Gastroesophageal sphincter (tissue), 4 donors: Measurements from ENCODE around the gene TCAIM. TPM values are rescaled to one million over a fixed set of nuclear protein-coding genes. Genes with fewer than 3 reads are reported as not detected.

Experiments
- ATAC-seq: fragments of 150-250 bp; one replicate; pipeline ENCODE4 v1.9.1; 2016; ENCODE audit warnings: mild to moderate bottlenecking, moderate library complexity
- H3K27ac ChIP-seq, 4 donors: fragments of 200-600 bp; sonication (generic) in 3 of 4; 1 replicate in 3 of 4; 2 replicates in 1 of 4; pipeline ENCODE4 v1.5.1; 2016 to 2019
- H3K27me3 ChIP-seq: fragments of 200-600 bp; sonication (generic); one replicate; pipeline ENCODE4 v1.5.1; 2019
- H3K36me3 ChIP-seq, 2 donors: fragments of 200-600 bp; sonication (generic); one replicate each; pipeline ENCODE4 v1.5.1; 2019; ENCODE audit warnings: control low read depth in 1 of 2
- H3K4me1 ChIP-seq, 3 donors: fragments of 200-600 bp; sonication (generic); 1 replicate in 2 of 3; 2 replicates in 1 of 3; pipeline ENCODE4 v1.5.1; 2016 to 2019; ENCODE audit warnings: control low read depth in 2 of 3
- H3K4me3 ChIP-seq, 2 donors: fragments of 200-600 bp; sonication (generic); one replicate each; pipeline ENCODE4 v1.5.1; 2019; ENCODE audit warnings: mild to moderate bottlenecking in 1 of 2, moderate library complexity in 1 of 2
- H3K9me3 ChIP-seq, 3 donors: fragments of 200-600 bp; sonication (generic); one replicate each; pipeline ENCODE4 v1.5.1; 2017 to 2019; ENCODE audit warnings: control low read depth in 2 of 3
- CTCF ChIP-seq, 4 experiments: fragments of 200-600 bp in 2 of 4; fragments of 450-650 bp in 2 of 4; sonication (generic) in 1 of 4; IDR thresholded peaks; one replicate each; pipeline ENCODE4 v1.5.1; 2017 to 2019; ENCODE audit warnings: antibody characterized with exemption in 4 of 4, mild to moderate bottlenecking in 2 of 4, moderate library complexity in 2 of 4
- EP300 ChIP-seq: sonication (generic); formaldehyde crosslinking; IDR thresholded peaks from one replicate; pipeline ENCODE4 v1.6.1; 2017; ENCODE audit warnings: antibody characterized with exemption, mild to moderate bottlenecking
- POLR2A ChIP-seq, 2 donors: fragments of 450-650 bp; IDR thresholded peaks; one replicate each; pipeline ENCODE4 v1.6.1; 2017; ENCODE audit warnings: antibody characterized with exemption in 2 of 2, mild to moderate bottlenecking in 2 of 2, moderate library complexity in 1 of 2
- POLR2AphosphoS5 ChIP-seq: sonication (generic); formaldehyde crosslinking; IDR thresholded peaks from one replicate; pipeline ENCODE4 v1.6.1; 2017; ENCODE audit warnings: antibody characterized with exemption
- WGBS, 2 donors: methylation state at CpG; one replicate each; pipeline ENCODE4 v1.1.5; 2018; ENCODE audit warnings: low coverage in 1 of 2; 5-methylcytosine and 5-hydroxymethylcytosine counted together
- total RNA-seq, 4 donors: library from RNA; depleted of rRNA; stranded (reverse); fragments of >200 nt; gene quantifications; one replicate each; pipeline ENCODE4 v1.1.0, GENCODE V29; 2016

Gene TCAIM
- total RNA-seq, 4 donors from 2014 or later: 25.8 to 56.2 (median 45.9) TPM

- WGBS, 2 donors: 11 to 56% methylated on average over 2 to 7 of the region's 7 CpGs
- Histone ChIP-seq H3K9me3 (no peaks in the 10 kb centered on the region), H3K27ac (peak overlapping the region; percentile 73 to 88 (median 80)), H3K36me3 (peaks cover 0 to 29% of the 10 kb centered on the region in 2 donors), H3K4me3 (peak overlapping the region in 1 of 2 donors; percentile 18), H3K4me1 (peaks cover 0 to 24% (median 8%) of the 10 kb centered on the region in 3 donors), H3K27me3 (no peaks in the 10 kb centered on the region)
- TF ChIP-seq EP300: no peak
- TF ChIP-seq POLR2A (IDR thresholded peaks at IDR 0.05): peak in 1 of 2 donors; percentile 50
- peak; percentile 72 for TF ChIP-seq POLR2AphosphoS5
- ATAC-seq: peak; percentile 80
Observed at GRCh38 chr3:44439499-44440295, 101.1 kb downstream of the TCAIM start.

DNA sequence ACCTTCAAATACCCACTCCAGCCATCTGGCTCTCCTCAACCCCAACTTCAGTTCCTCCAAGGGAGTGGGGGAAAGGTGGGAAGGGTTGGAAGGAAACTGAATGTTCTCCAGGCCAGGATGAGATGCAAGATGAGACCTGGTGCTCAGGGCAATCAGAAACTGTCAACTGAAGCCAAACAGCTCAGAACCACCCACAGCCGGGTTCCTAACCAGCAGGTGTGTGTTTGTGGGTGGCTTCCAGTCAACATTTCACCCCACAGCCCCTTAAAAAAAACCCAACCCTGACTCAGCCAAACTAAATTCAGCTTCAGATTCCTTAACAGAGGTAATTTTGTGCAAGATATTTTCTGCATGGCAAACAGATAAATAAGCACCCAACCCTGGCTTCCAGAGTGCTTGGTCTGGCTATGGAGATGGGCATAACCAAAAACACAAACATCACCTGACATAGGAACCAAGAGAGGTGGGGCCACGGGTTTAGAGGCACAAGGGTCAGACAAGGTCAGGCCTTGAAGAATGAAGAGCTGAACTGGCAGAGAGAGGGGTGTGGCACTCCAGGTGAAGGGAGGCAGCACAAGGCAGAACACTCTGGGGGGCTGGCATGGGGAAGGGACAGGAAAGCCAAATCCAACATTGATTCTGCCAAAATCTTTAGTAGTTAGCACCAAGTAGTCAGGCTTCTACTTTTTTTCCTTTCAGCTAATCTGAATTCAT lies 104.2 kb downstream of the TCAIM start:
- Histone ChIP-seq H3K4me3 (no peak overlapping the region), H3K9me3 (no peaks in the 10 kb centered on the region), H3K27me3 (no peaks in the 10 kb centered on the region), H3K4me1 (peaks cover 0 to 24% (median 8%) of the 10 kb centered on the region in 3 donors), H3K27ac (no peak overlapping the region), H3K36me3 (peaks cover 0 to 60% of the 10 kb centered on the region in 2 donors)
- ATAC-seq: no peak
- 67% methylated on average over 1 to 2 of the region's 2 CpGs for WGBS, 2 donors
- TF ChIP-seq CTCF (IDR thresholded peaks at IDR 0.05): no peak
- TF ChIP-seq EP300: no peak
- no peak for TF ChIP-seq POLR2AphosphoS5
- TF ChIP-seq POLR2A (IDR thresholded peaks at IDR 0.05): no peak

- Histone ChIP-seq H3K27me3 (no peaks in the 10 kb centered on the region), H3K9me3 (no peaks in the 10 kb centered on the region), H3K36me3 (peaks cover 2 to 77% of the 10 kb centered on the region in 2 donors), H3K4me3 (no peak overlapping the region), H3K27ac (no peak overlapping the region), H3K4me1 (peaks cover 0 to 18% (median 7%) of the 10 kb centered on the region in 3 donors)
- WGBS, 2 donors: no CpG with 5 or more reads among the region's 2 CpGs
- ATAC-seq: no peak
- TF ChIP-seq POLR2AphosphoS5 (no peak), EP300 (no peak), POLR2A (IDR thresholded peaks at IDR 0.05) (no peak), CTCF (IDR thresholded peaks at IDR 0.05) (no peak)
Observed at GRCh38 chr3:44444437-44444836, 105.9 kb downstream of the TCAIM start.

- peaks cover 2 to 83% of the 10 kb centered on the region in 2 donors for H3K36me3 ChIP-seq
- no peaks in the 10 kb centered on the region for H3K9me3 ChIP-seq
- H3K27ac ChIP-seq: no peak overlapping the region
- peaks cover 0 to 12% (median 1%) of the 10 kb centered on the region in 3 donors for H3K4me1 ChIP-seq
- 88 to 94% methylated on average over 5 to 7 of the region's 7 CpGs for WGBS, 2 donors
- TF ChIP-seq POLR2AphosphoS5: no peak
- no peak for TF ChIP-seq POLR2A (IDR thresholded peaks at IDR 0.05)
- H3K4me3 ChIP-seq: no peak overlapping the region
- H3K27me3 ChIP-seq: no peaks in the 10 kb centered on the region
- ATAC-seq: no peak
Observed at GRCh38 chr3:44444896-44445691, 106.5 kb downstream of the TCAIM start.

DNA sequence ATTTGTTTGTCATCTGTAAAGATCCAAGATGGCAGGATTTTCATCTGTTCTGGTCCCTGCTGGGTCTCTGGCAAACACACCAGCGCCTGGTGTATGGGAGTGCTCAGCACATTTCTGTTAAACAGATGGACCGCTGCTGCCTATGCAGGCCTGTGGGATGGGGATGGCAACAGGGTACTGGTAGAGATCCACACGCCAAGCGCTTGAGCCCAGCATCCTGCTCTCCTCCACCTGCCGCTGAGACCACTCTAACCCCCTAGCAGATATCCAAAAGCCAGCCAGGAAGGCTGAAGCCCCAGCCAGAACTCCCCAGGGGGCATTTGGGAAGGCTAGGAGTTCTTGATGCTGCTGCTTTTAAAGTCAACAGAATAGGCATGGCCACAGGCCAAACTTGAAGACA lies 107.2 kb downstream of the TCAIM start:
- H3K9me3 ChIP-seq: no peaks in the 10 kb centered on the region
- TF ChIP-seq EP300 (no peak), POLR2A (IDR thresholded peaks at IDR 0.05) (no peak), CTCF (IDR thresholded peaks at IDR 0.05) (no peak), POLR2AphosphoS5 (no peak)
- 93% methylated on average over 2 of the region's 5 CpGs; no CpG with 5 or more reads in 1 of the 2 donors for WGBS, 2 donors
- no peak for ATAC-seq
- H3K4me3 ChIP-seq: no peak overlapping the region
- peaks cover 0 to 6% (median 0%) of the 10 kb centered on the region in 3 donors for H3K4me1 ChIP-seq
- H3K36me3 ChIP-seq: peaks cover 2 to 90% of the 10 kb centered on the region in 2 donors
- no peak overlapping the region for H3K27ac ChIP-seq
- no peaks in the 10 kb centered on the region for H3K27me3 ChIP-seq
